OCI-LY3 (cell line): ENCODE results near the gene MNX1.

Source experiments
- H2AFZ ChIP-seq: fragments of 200-600, 300-600 bp; shearing (Covaris generic); 2 replicates; pipeline ENCODE4 v1.6.0; 2014; ENCODE audit warnings: antibody characterized with exemption, low read depth, low read length
- H3K27ac ChIP-seq: fragments of 200-600, 300-600 bp; sonication (generic); 2 replicates; pipeline ENCODE4 v1.5.1; 2014; ENCODE audit warnings: mild to moderate bottlenecking, low read length, moderate library complexity, mixed read lengths
- H3K27me3 ChIP-seq: fragments of 200-600, 300-600 bp; sonication (generic); 2 replicates; pipeline ENCODE4 v1.6.1; 2014; ENCODE audit warnings: low read depth, low read length, mixed read lengths
- H3K36me3 ChIP-seq: fragments of 200-600, 300-600 bp; sonication (generic); replicated peaks from 2 replicates; pipeline ENCODE3; 2014; ENCODE audit warnings: low read depth, low read length, mixed read lengths
- H3K4me1 ChIP-seq: fragments of 300-600, 200-600 bp; sonication (generic); 2 replicates; pipeline ENCODE4 v1.6.1; 2014; ENCODE audit warnings: low read length, mixed read lengths
- H3K4me2 ChIP-seq: fragments of 200-600, 300-600 bp; sonication (generic); 2 replicates; pipeline ENCODE4 v1.6.1; 2014; ENCODE audit warnings: low read length, mixed read lengths
- H3K4me3 ChIP-seq: fragments of 300-600, 200-600 bp; sonication (generic); 2 replicates; pipeline ENCODE4 v1.5.1; 2014; ENCODE audit warnings: antibody characterized with exemption, mild to moderate bottlenecking, low read length, moderate library complexity
- H3K79me2 ChIP-seq: fragments of 300-600, 200-600 bp; shearing (Covaris generic); 2 replicates; pipeline ENCODE4 v1.6.1; 2014; ENCODE audit warnings: mild to moderate bottlenecking, low read length, mixed read lengths
- H3K9ac ChIP-seq: fragments of 300-600, 200-600 bp; shearing (Covaris generic); 2 replicates; pipeline ENCODE4 v1.6.0; 2014; ENCODE audit warnings: mild to moderate bottlenecking, low read length, moderate library complexity
- H3K9me3 ChIP-seq: fragments of 200-600, 300-600 bp; shearing (Covaris generic); 2 replicates; pipeline ENCODE4 v1.6.1; 2014; ENCODE audit warnings: low read length, mixed read lengths; ENCODE audit not compliant: insufficient read depth
- H4K20me1 ChIP-seq: fragments of 200-600, 300-600 bp; sonication (generic); 2 replicates; pipeline ENCODE4 v1.6.1; 2016; ENCODE audit warnings: low read length, mixed read lengths; ENCODE audit not compliant: insufficient read depth
- CTCF ChIP-seq: fragments of 200-600, 300-600 bp; sonication (generic); IDR thresholded peaks from 2 replicates; pipeline ENCODE4 v1.5.1; 2014; ENCODE audit warnings: antibody characterized with exemption, low read length, low read depth
- EZH2phosphoT487 ChIP-seq: fragments of 200-600 bp; shearing (Covaris generic); IDR thresholded peaks from 2 replicates; pipeline ENCODE4 v1.6.1; 2018; ENCODE audit warnings: antibody characterized with exemption, mixed run types, low read depth

MNX1 gene

DNA sequence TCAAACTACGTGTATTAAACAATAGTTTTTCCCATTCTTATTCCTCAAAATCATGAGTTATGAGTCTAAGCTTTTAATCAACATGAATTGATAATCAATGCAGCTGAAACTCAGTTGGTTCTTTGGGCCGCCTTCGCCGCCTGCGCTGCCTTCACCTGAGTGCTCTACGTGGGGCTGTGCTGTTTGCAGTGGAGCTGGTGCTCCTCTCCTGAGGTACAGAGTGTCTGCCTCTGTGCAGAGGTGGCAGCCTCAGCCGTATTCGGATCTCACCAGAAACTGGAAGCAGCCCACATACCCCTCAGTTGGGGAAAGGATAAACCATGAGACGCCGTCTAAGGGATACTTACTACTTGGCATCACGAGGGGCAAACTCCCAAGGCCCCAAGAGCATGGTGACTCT is 45.5 kb downstream of the MNX1 start:
- H3K79me2 ChIP-seq = peaks cover 13% of the 10 kb centered on the region
- H4K20me1 ChIP-seq = no peaks in the 10 kb centered on the region; the same call in 1 of the 2 replicates
- H2AFZ ChIP-seq = no peak overlapping the region
- no peaks in the 10 kb centered on the region for H3K9me3 ChIP-seq
- no peak overlapping the region for H3K4me3 ChIP-seq
- peaks cover 79% of the 10 kb centered on the region for H3K36me3 ChIP-seq
- H3K9ac ChIP-seq = no peak overlapping the region
- no peak overlapping the region for H3K27ac ChIP-seq
- H3K27me3 ChIP-seq = no peaks in the 10 kb centered on the region
- no peak for TF ChIP-seq CTCF
- no peak for TF ChIP-seq EZH2phosphoT487
- H3K4me2 ChIP-seq = no peak overlapping the region
- no peaks in the 10 kb centered on the region for H3K4me1 ChIP-seq

- Histone ChIP-seq H4K20me1 (no peaks in the 10 kb centered on the region; the same call in 1 of the 2 replicates), H3K9me3 (no peaks in the 10 kb centered on the region), H3K9ac (no peak overlapping the region)
These were observed 47.0 kb downstream of the MNX1 start for GRCh38 chr7:156963472-156963871.

GRCh38 chr7:156962897-156963296 is 47.6 kb downstream of the MNX1 start:
- H3K4me2 ChIP-seq = no peak overlapping the region
- H3K9ac ChIP-seq = no peak overlapping the region
- no peak for TF ChIP-seq EZH2phosphoT487
- TF ChIP-seq CTCF = no peak
- H3K9me3 ChIP-seq = no peaks in the 10 kb centered on the region
- no peaks in the 10 kb centered on the region; the same call in 1 of the 2 replicates for H4K20me1 ChIP-seq
- H3K4me3 ChIP-seq = no peak overlapping the region
- H3K4me1 ChIP-seq = no peaks in the 10 kb centered on the region
- H2AFZ ChIP-seq = no peak overlapping the region
- no peak overlapping the region for H3K27ac ChIP-seq
- H3K79me2 ChIP-seq = peaks cover 26% of the 10 kb centered on the region
- H3K27me3 ChIP-seq = no peaks in the 10 kb centered on the region
- peaks cover 82% of the 10 kb centered on the region for H3K36me3 ChIP-seq

More at GRCh38 chr7:156963472-156963871, 47.0 kb downstream of the MNX1 start:
- Histone ChIP-seq H3K27ac (no peak overlapping the region), H3K4me3 (no peak overlapping the region), H3K27me3 (no peaks in the 10 kb centered on the region), H3K79me2 (peaks cover 21% of the 10 kb centered on the region), H3K36me3 (peaks cover 82% of the 10 kb centered on the region), H3K4me2 (no peak overlapping the region), H2AFZ (no peak overlapping the region), H3K4me1 (no peaks in the 10 kb centered on the region)
- TF ChIP-seq EZH2phosphoT487 (no peak), CTCF (no peak)

GRCh38 chr7:156962145-156962544 is 48.3 kb downstream of the MNX1 start:
- Histone ChIP-seq H3K9ac (no peak overlapping the region), H3K27ac (no peak overlapping the region), H3K9me3 (no peaks in the 10 kb centered on the region), H3K36me3 (peaks cover 85% of the 10 kb centered on the region), H3K27me3 (no peaks in the 10 kb centered on the region), H2AFZ (no peak overlapping the region), H4K20me1 (no peaks in the 10 kb centered on the region; the same call in 1 of the 2 replicates), H3K79me2 (peaks cover 29% of the 10 kb centered on the region), H3K4me1 (no peaks in the 10 kb centered on the region), H3K4me3 (no peak overlapping the region), H3K4me2 (no peak overlapping the region)
- TF ChIP-seq EZH2phosphoT487 (no peak), CTCF (no peak)
